GM19351 (cell line): ENCODE results near the gene ZNF723.
"Not testable (repeated sequence)": the region's sequence is repeated elsewhere in the genome, so short reads cannot be mapped to it uniquely, and the experiment has no call there.

ENCODE experiments used
- ATAC-seq: cut with Tn5 transposase; IDR thresholded peaks from one replicate; pipeline ENCODE4 v1.9.1; 2021; ENCODE audit warnings: mild to moderate bottlenecking, moderate library complexity; ENCODE audit not compliant: unreplicated experiment

The ZNF723 gene

DNA sequence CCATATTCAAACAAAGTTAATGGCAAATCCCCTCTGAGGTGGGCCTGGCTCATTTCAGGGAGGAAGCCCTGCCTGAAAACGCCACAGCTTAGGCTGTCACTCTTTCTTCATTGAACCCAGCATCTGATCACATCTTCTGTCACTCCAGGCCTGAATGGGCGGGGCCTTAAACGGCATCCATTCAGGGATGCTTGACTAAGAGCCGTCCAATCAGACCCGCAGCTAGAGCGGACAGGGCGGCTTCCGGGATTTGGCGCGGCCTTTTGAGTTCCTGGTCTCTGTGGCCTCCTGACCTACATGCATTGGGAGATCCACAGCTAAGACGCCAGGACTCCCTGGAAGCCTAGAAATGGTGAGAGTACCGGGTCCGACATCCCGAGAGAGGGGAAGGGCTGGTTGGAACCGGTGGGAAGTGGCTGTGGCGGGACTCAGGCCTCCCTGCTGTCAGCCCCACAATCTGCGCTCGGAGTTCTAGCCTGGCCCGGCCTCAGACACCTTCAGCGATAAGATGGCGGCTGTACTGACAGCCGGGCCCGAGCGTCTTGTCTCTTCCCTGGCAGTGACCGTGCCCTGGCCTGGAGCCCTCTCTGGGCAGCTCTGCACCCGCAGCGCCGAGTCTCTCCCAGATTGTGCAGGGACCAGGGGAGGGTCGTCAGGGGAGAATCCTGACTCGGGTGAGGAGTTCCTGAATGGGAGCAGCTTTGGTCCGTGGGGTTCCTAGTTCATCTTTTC, at the start of gene ZNF723:
ZNF723 (plus strand) TSS at position 261 of the 732 bp plus-strand sequence; CDS start at position 350, 89 bp downstream.
- ATAC-seq: no peak

GRCh38 chr19:22783651-22784410, 48.3 kb upstream of the ZNF723 start, which contains the start of gene ZNF99:
Gene ZNF99 (minus strand): TSS chr19:22784151. CDS start chr19:22784016, 135 bp downstream.
- no peak for ATAC-seq

DNA sequence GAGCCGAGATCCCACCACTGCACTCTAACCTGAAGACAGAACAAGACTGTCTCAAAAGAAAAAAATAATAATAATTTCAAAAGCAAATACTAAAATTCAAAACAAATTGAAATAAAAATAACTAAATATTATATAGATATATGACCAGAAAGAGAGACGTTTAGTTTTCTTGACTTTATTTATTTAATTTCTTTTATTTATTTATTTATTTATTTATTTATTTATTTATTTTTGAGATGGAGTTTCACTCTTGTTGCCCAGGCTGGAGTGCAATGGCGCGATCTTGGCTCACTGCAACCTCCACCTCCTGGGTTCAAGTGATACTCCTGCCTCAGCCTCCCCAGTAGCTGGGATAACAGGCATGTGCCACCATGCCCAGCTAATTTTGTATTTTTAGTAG, 39.2 kb upstream of the ZNF723 start:
- not testable (repeated sequence) for ATAC-seq

DNA sequence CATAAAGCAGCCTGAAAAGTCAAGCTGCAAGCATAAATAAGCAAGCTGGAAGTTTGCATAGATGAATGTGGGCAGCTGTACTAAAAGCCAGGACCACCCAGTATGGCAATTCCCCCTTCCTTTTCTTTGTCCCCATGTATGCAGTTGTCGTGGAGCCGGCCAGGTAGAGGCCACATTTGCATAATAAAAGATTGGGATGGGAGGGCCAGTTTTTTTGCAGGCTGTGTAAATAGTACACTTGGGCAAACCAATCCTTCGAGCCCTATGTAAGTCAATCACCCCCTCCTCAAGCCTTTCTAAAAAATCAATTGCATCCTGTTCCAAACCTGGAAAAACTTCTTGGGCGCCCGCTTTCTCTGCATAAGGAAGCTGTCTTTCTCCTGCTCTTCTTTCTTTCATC, 35.1 kb upstream of the ZNF723 start:
- no peak for ATAC-seq

GRCh38 chr19:22806418-22806817, 25.7 kb upstream of the ZNF723 start:
- ATAC-seq: no peak

GRCh38 chr19:22807061-22807835, 24.8 kb upstream of the ZNF723 start:
- no peak for ATAC-seq

DNA sequence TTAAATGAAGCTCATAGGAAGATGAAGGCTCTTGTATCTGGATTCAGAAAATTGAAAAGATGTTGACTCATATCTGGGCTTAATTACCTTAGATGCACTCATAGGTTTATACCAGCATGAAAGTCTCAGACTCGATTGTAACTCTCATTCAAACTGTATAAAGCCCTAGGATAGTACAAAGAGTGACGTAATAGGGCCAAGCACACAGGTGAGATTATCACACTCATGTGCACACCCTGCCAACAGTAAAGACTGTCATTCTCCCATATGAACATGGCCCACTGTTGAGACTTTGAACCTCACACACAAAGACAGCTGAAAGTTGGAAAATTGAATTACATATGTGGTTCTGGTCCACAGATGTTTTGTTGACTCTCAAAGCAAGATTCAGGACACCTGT, 18.0 kb upstream of the ZNF723 start:
- ATAC-seq: no peak

- no peak for ATAC-seq
Observed at GRCh38 chr19:22831211-22831610, 880 bp upstream of the ZNF723 start.

GRCh38 chr19:22857713-22858320, 25.7 kb downstream of the ZNF723 start:
- not testable (repeated sequence) for ATAC-seq

GRCh38 chr19:22882797-22883196, 50.7 kb downstream of the ZNF723 start:
- no peak for ATAC-seq

DNA sequence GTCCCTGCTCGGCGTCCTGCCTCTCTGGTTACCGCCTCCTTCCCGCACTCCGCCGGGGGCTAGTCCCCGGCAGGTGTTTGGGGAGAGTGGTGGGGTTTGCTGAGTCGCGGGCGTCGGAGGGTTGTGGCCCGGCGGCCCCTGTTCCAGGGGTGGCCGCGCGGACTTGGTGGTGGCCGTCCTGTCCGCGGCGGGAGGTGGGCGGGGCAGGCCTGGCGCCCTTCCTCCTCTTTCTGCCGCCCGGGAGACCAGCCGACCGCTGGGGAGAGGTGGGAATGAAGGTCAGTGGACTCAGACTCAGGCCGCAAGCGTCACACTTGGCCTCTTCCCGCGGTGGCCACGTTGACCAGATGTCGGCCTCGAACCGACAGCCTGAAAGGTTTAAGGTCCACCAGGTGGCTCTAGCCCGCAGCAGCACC, 61.8 kb downstream of the ZNF723 start:
- no peak for ATAC-seq

GRCh38 chr19:22901431-22902130, 69.5 kb downstream of the ZNF723 start:
- no peak for ATAC-seq
